Loucy (cell line): Measurements from ENCODE around the gene LIMA1.

ENCODE experiments used
- EZH2phosphoT487 ChIP-seq: fragments of 200-600 bp; IDR thresholded peaks from 2 replicates; pipeline ENCODE4 v1.6.1; 2018; ENCODE audit warnings: antibody characterized with exemption, mild to moderate bottlenecking, moderate library complexity, borderline replicate concordance
- TF ChIP-seq, protein P1 (sequence below): fragments of 200-600 bp; sonication (generic); conservative IDR thresholded peaks from 2 replicates; pipeline ENCODE4 v1.5.1; 2014; ENCODE audit warnings: mild to moderate bottlenecking, antibody characterized with exemption, low read length

DNA sequence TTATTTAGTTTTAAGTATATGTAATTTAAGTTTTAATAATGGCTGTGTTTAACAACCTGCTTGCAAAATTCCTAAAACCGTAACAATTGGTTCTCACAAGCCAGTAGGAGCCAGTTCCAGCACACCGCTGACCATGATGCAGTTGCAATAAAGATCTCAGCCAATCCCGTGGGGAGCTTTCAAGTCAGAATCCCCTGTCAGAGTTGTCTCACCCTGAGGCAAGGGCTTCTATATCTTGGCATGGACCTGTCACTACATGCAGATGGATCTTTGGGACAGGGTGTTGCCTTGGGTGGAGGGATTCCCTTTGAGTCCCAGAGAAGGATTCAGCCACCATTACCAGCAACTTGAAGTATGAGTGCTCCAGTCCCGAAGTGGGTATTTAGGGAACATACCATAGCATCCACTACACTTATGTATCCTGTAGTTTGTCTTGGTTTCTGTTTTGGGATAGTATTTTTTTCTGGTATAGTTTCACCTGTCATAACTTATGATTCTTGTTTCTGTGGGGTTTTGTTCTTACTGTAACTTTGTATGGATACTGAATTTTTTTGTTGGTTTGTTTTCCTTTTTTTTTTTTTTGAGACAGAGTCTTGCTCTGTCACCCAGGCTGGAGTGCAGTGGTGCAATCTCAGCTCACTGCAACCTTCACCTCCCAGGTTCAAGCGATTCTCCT lies 30.1 kb upstream of the LIMA1 start:
- TF ChIP-seq, protein P1, sequence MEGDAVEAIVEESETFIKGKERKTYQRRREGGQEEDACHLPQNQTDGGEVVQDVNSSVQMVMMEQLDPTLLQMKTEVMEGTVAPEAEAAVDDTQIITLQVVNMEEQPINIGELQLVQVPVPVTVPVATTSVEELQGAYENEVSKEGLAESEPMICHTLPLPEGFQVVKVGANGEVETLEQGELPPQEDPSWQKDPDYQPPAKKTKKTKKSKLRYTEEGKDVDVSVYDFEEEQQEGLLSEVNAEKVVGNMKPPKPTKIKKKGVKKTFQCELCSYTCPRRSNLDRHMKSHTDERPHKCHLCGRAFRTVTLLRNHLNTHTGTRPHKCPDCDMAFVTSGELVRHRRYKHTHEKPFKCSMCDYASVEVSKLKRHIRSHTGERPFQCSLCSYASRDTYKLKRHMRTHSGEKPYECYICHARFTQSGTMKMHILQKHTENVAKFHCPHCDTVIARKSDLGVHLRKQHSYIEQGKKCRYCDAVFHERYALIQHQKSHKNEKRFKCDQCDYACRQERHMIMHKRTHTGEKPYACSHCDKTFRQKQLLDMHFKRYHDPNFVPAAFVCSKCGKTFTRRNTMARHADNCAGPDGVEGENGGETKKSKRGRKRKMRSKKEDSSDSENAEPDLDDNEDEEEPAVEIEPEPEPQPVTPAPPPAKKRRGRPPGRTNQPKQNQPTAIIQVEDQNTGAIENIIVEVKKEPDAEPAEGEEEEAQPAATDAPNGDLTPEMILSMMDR, result no peak
- no peak for TF ChIP-seq EZH2phosphoT487
